GM18868 (cell line): ENCODE results near the gene FMN2.
"Not testable (repeated sequence)": the region's sequence is repeated elsewhere in the genome, so short reads cannot be mapped to it uniquely, and the experiment has no call there.

Source experiments
- ATAC-seq: cut with Tn5 transposase; IDR thresholded peaks from one replicate; pipeline ENCODE4 v1.9.1; 2021; ENCODE audit warnings: mild to moderate bottlenecking, moderate library complexity; ENCODE audit not compliant: unreplicated experiment

Gene FMN2

GRCh38 chr1:240134596-240134995, 42.9 kb downstream of the FMN2 start:
- no peak for ATAC-seq

- no peak for ATAC-seq
These were observed 44.7 kb downstream of the FMN2 start for GRCh38 chr1:240136402-240136801.

- no peak for ATAC-seq
These were observed 47.2 kb downstream of the FMN2 start for GRCh38 chr1:240138867-240139266.

GRCh38 chr1:240139511-240139910, 47.8 kb downstream of the FMN2 start:
- ATAC-seq, result no peak

GRCh38 chr1:240145120-240145519, 53.4 kb downstream of the FMN2 start:
- no peak for ATAC-seq

- ATAC-seq, result no peak
These were observed 56.6 kb downstream of the FMN2 start for GRCh38 chr1:240148333-240148732.

GRCh38 chr1:240149484-240150094, 57.9 kb downstream of the FMN2 start:
- ATAC-seq, result peak; percentile 70

GRCh38 chr1:240151136-240151735, 59.6 kb downstream of the FMN2 start:
- no peak for ATAC-seq

- no peak for ATAC-seq
These were observed 61.1 kb downstream of the FMN2 start for GRCh38 chr1:240152611-240153297.

- ATAC-seq, result no peak
These were observed 63.9 kb downstream of the FMN2 start for GRCh38 chr1:240155605-240156004.

GRCh38 chr1:240164742-240165141, 73.1 kb downstream of the FMN2 start:
- no peak for ATAC-seq

- no peak for ATAC-seq
These were observed 77.5 kb downstream of the FMN2 start for GRCh38 chr1:240169188-240169587.

- no peak for ATAC-seq
These were observed 78.6 kb downstream of the FMN2 start for GRCh38 chr1:240170266-240170665.

- ATAC-seq, result no peak
These were observed 79.1 kb downstream of the FMN2 start for GRCh38 chr1:240170806-240171205.

GRCh38 chr1:240171907-240172306, 80.2 kb downstream of the FMN2 start:
- ATAC-seq, result no peak

- no peak for ATAC-seq
These were observed 82.2 kb downstream of the FMN2 start for GRCh38 chr1:240173836-240174235.

GRCh38 chr1:240174734-240175133, 83.1 kb downstream of the FMN2 start:
- no peak for ATAC-seq

GRCh38 chr1:240178366-240178765, 86.7 kb downstream of the FMN2 start:
- ATAC-seq, result no peak

GRCh38 chr1:240184682-240185081, 93.0 kb downstream of the FMN2 start:
- ATAC-seq, result not testable (repeated sequence)

- ATAC-seq, result no peak
These were observed 96.5 kb downstream of the FMN2 start for GRCh38 chr1:240188139-240188538.

GRCh38 chr1:240189386-240189989, 97.8 kb downstream of the FMN2 start:
- peak; percentile 89 for ATAC-seq

- no peak for ATAC-seq
These were observed 99.3 kb downstream of the FMN2 start for GRCh38 chr1:240190881-240191401.
